Measurements from ENCODE around the gene FBXO45. TPM values are rescaled to one million over a fixed set of nuclear protein-coding genes. Genes with fewer than 3 reads are reported as not detected.
"Not testable (repeated sequence)": the region's sequence is repeated elsewhere in the genome, so short reads cannot be mapped to it uniquely, and the experiment has no call there.

FBXO45 gene
- total RNA-seq, 4 donors from 2014 or later, result 2.4 to 8.6 (median 5.3) TPM

DNA sequence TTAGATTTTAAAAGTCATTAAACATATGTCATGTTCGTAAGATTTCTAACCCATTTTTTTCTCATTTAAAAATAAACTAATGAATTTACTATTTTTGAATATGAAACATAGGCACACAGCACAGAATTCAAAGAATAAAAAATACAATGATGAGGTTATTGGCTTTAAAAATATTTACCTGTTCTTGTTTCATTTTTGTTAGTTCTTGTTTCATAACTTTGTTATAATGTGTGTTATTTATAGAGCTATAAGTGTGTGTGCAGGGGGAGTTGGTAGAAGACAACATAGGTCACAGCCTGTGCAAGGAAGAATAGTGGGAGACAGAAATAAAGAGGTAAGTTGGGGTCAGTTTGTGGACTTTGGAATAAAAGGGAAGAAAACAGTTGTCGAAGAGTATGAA lies 40.2 kb downstream of the FBXO45 start:
- peaks cover 6% of the 10 kb centered on the region for H3K27me3 ChIP-seq
- in situ Hi-C loops (cut with MboI; ENCODE audit: low pct_ligation_motif_present in 1 of 4, low pct_unique_long_range_greater_than_20kb in 1 of 4, low sequenced_read_pairs in 3 of 4) (loop anchor here (5.0 to 25.0 kb wide), 4 partner anchors 74 to 354 kb away; partner anchors contain the start of gene PIGZ (in 1 of the 4)), intact Hi-C loops (cut with DNase I; ENCODE audit: low total_unique reads) (loop anchor here (1.0 kb wide), 1 partner anchor 77 kb away; no protein-coding TSS in a partner anchor)
- TF ChIP-seq POLR2A (IDR thresholded peaks at IDR 0.05) (no peak), POLR2AphosphoS5 (IDR thresholded peaks at IDR 0.05) (no peak), EP300 (IDR thresholded peaks at IDR 0.05; ENCODE audit: low read depth) (no peak)
- TF ChIP-seq, protein P1, sequence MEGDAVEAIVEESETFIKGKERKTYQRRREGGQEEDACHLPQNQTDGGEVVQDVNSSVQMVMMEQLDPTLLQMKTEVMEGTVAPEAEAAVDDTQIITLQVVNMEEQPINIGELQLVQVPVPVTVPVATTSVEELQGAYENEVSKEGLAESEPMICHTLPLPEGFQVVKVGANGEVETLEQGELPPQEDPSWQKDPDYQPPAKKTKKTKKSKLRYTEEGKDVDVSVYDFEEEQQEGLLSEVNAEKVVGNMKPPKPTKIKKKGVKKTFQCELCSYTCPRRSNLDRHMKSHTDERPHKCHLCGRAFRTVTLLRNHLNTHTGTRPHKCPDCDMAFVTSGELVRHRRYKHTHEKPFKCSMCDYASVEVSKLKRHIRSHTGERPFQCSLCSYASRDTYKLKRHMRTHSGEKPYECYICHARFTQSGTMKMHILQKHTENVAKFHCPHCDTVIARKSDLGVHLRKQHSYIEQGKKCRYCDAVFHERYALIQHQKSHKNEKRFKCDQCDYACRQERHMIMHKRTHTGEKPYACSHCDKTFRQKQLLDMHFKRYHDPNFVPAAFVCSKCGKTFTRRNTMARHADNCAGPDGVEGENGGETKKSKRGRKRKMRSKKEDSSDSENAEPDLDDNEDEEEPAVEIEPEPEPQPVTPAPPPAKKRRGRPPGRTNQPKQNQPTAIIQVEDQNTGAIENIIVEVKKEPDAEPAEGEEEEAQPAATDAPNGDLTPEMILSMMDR (IDR thresholded peaks at IDR 0.05), result no peak
- H3K9me3 ChIP-seq, result no peaks in the 10 kb centered on the region
- WGBS, 2 donors (ENCODE audit: low coverage in 1 of 2), result 91 to 97% methylated on average over 2 of the region's 2 CpGs
- H3K36me3 ChIP-seq, result no peaks in the 10 kb centered on the region
- H3K4me3 ChIP-seq, result no peak overlapping the region
- no peak overlapping the region for H3K27ac ChIP-seq
- DNase-seq, result no peak
- peaks cover 0 to 27% (median 6%) of the 10 kb centered on the region in 4 donors for H3K4me1 ChIP-seq

- H3K27ac ChIP-seq, result peak overlapping the region in 3 of 4 donors; percentile 26 to 48 (median 27)
- in situ Hi-C loops (cut with MboI; ENCODE audit: low pct_ligation_motif_present in 1 of 4, low pct_unique_long_range_greater_than_20kb in 1 of 4, low sequenced_read_pairs in 3 of 4) (loop anchor here (5.0 to 25.0 kb wide), 4 partner anchors 73 to 353 kb away; partner anchors contain the start of gene PIGZ (in 1 of the 4)), intact Hi-C loops (cut with DNase I; ENCODE audit: low total_unique reads) (loop anchor here (1.0 kb wide), 1 partner anchor 76 kb away; no protein-coding TSS in a partner anchor)
- H3K4me1 ChIP-seq, result peaks cover 0 to 27% (median 6%) of the 10 kb centered on the region in 4 donors
- no peaks in the 10 kb centered on the region for H3K9me3 ChIP-seq
- DNase-seq, result peak; percentile 95
- H3K4me3 ChIP-seq, result no peak overlapping the region
- H3K36me3 ChIP-seq, result no peaks in the 10 kb centered on the region
- peaks cover 6% of the 10 kb centered on the region for H3K27me3 ChIP-seq
- TF ChIP-seq, protein P1 (IDR thresholded peaks at IDR 0.05), result peak; percentile 90 to 92 (median 91)
- TF ChIP-seq POLR2A (IDR thresholded peaks at IDR 0.05), result no peak
- TF ChIP-seq EP300 (IDR thresholded peaks at IDR 0.05; ENCODE audit: low read depth), result no peak
- TF ChIP-seq POLR2AphosphoS5 (IDR thresholded peaks at IDR 0.05), result peak in 1 of 3 donors; percentile 32
- WGBS, 2 donors (ENCODE audit: low coverage in 1 of 2), result 18 to 43% methylated on average over 1 to 5 of the region's 5 CpGs
Observed at GRCh38 chr3:196609343-196609775, 40.9 kb downstream of the FBXO45 start.

DNA sequence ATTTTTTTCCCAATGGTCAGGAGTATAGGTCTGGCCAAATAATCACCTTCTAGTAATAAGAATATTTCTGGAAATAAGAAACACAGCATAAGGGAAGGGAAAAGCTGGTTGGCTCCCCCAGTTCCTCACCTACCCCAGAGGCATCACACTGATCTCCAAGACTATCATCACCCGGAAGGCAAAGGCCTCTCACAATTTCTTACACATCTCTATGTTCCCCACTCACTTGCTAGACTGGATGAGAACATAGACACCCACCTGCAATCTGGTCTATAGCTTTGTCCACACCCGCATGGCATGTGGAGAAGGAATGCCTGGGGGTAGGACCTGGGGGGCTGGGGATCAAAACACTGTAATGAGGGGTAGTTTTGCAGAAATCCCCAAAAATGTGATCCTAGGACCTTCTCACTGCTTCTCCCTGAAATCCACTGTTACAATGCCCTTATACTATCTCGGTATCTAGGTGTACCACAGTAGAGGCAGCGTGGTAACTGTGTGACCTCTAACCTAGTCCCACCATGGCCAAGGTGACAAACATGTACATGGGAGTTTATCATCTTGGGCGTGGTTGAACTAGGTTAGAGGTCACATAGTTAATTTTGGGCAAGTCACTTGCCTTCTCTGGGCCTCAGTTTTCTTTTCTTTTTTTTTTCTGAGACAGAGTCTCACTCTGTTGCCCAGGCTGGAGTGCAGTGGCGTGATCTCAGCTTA lies 41.5 kb downstream of the FBXO45 start:
- no peak for DNase-seq
- WGBS, 2 donors (ENCODE audit: low coverage in 1 of 2), result 76 to 81% methylated on average over 4 to 6 of the region's 6 CpGs
- intact Hi-C loops (cut with DNase I; ENCODE audit: low total_unique reads) (loop anchor here (1.0 kb wide), 1 partner anchor 75 kb away; no protein-coding TSS in a partner anchor), in situ Hi-C loops (cut with MboI; ENCODE audit: low pct_ligation_motif_present in 1 of 4, low pct_unique_long_range_greater_than_20kb in 1 of 4, low sequenced_read_pairs in 3 of 4) (loop anchor here (5.0 to 25.0 kb wide), 4 partner anchors 72 to 352 kb away; partner anchors contain the start of gene PIGZ (in 1 of the 4))
- Histone ChIP-seq H3K4me1 (peaks cover 0 to 27% (median 6%) of the 10 kb centered on the region in 4 donors), H3K9me3 (no peaks in the 10 kb centered on the region), H3K27me3 (peaks cover 6% of the 10 kb centered on the region), H3K27ac (peak overlapping the region in 3 of 4 donors; percentile 26 to 48 (median 27)), H3K4me3 (no peak overlapping the region), H3K36me3 (no peaks in the 10 kb centered on the region)
- no peak for TF ChIP-seq POLR2A (IDR thresholded peaks at IDR 0.05)
- TF ChIP-seq, protein P1 (IDR thresholded peaks at IDR 0.05), result no peak
- no peak for TF ChIP-seq EP300 (IDR thresholded peaks at IDR 0.05; ENCODE audit: low read depth)
- no peak for TF ChIP-seq POLR2AphosphoS5 (IDR thresholded peaks at IDR 0.05)

DNA sequence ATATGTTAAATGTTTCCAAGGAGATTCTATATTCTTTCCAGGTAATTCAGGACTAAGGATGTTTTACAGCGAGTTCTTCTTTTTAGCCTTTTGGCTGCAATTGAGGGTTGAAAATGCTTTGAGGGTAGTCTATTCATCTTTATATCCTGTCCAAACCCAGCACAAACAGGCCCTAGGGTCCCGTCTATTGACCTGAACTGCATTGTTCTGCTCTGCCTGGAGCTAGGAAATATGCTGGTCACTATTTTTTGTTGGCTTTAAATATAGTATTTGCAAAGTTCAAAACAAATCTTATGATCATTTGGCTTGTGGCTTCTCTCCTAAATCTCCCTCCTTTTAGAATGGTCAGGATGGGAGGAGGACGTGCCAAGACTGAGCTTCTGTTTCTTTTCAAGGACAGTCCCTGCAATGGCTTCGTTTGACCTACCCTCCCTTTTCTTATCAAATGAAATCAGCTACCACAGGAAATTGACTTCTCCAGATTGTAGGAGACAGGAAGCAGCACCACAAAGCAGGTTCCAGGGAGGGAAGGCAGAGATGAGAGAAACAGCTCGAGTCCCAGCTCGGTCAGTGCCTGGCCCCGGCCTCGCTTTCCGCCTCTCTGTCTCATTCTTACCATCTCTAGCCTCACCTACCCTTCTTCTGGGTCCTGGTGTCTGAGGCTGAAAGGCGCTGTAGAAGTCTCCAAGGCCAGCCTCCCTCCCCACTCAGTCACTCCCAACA lies 43.5 kb downstream of the FBXO45 start:
- intact Hi-C loops (cut with DNase I; ENCODE audit: low total_unique reads) (no loop called here), in situ Hi-C loops (cut with MboI; ENCODE audit: low pct_ligation_motif_present in 1 of 4, low pct_unique_long_range_greater_than_20kb in 1 of 4, low sequenced_read_pairs in 3 of 4) (loop anchor here in 1 of 4 donors (25.0 kb wide), 1 partner anchor 350 kb away; the partner anchor contains the start of gene PIGZ)
- no peak for DNase-seq

GRCh38 chr3:196615234-196615633 lies 46.8 kb downstream of the FBXO45 start:
- H3K4me3 ChIP-seq; DNase-seq; H3K27me3 ChIP-seq; H3K9me3 ChIP-seq; H3K36me3 ChIP-seq; intact Hi-C loops (cut with DNase I; ENCODE audit: low total_unique reads); H3K27ac ChIP-seq: not testable (repeated sequence)
- 86 to 94% methylated on average over 6 of the region's 6 CpGs for WGBS, 2 donors (ENCODE audit: low coverage in 1 of 2)
- peaks cover under 1 to 29% (median 4%) of the 10 kb centered on the region in 4 donors for H3K4me1 ChIP-seq
- in situ Hi-C loops (cut with MboI; ENCODE audit: low pct_ligation_motif_present in 1 of 4, low pct_unique_long_range_greater_than_20kb in 1 of 4, low sequenced_read_pairs in 3 of 4), result loop anchor here in 1 of 4 donors (25.0 kb wide), 1 partner anchor 347 kb away; the partner anchor contains the start of gene PIGZ

More for the DNA sequence above, 43.5 kb downstream of the FBXO45 start:
- Histone ChIP-seq H3K4me3 (no peak overlapping the region), H3K27ac (peak overlapping the region; percentile 19 to 59 (median 28)), H3K36me3 (no peaks in the 10 kb centered on the region), H3K4me1 (peaks cover 0 to 27% (median 6%) of the 10 kb centered on the region in 4 donors), H3K9me3 (no peaks in the 10 kb centered on the region), H3K27me3 (peaks cover under 1% of the 10 kb centered on the region)
- TF ChIP-seq EP300 (IDR thresholded peaks at IDR 0.05; ENCODE audit: low read depth) (no peak), POLR2AphosphoS5 (IDR thresholded peaks at IDR 0.05) (no peak), POLR2A (IDR thresholded peaks at IDR 0.05) (no peak)
- TF ChIP-seq, protein P1 (IDR thresholded peaks at IDR 0.05), result no peak
- WGBS, 2 donors (ENCODE audit: low coverage in 1 of 2), result 67 to 76% methylated on average over 4 to 10 of the region's 10 CpGs

Measured in transverse colon (tissue), 4 donors.